Stimulated activated CD4-positive, alpha-beta T cell treated with anti-CD3 and anti-CD28 coated beads, Interleukin-12 subunit alpha, Interleukin-12 subunit beta, amount 100 ng/mL, for 48 hours (primary cell): Measurements from ENCODE around the gene TULP4.

ENCODE experiments used
- DNase-seq, 3 donors: peaks; one replicate each; pipeline ENCODE4 v3.0.0-alpha.2; 2020; ENCODE audit warnings: low read depth in 2 of 3, low spot score in 1 of 3

TULP4 gene, protein sequence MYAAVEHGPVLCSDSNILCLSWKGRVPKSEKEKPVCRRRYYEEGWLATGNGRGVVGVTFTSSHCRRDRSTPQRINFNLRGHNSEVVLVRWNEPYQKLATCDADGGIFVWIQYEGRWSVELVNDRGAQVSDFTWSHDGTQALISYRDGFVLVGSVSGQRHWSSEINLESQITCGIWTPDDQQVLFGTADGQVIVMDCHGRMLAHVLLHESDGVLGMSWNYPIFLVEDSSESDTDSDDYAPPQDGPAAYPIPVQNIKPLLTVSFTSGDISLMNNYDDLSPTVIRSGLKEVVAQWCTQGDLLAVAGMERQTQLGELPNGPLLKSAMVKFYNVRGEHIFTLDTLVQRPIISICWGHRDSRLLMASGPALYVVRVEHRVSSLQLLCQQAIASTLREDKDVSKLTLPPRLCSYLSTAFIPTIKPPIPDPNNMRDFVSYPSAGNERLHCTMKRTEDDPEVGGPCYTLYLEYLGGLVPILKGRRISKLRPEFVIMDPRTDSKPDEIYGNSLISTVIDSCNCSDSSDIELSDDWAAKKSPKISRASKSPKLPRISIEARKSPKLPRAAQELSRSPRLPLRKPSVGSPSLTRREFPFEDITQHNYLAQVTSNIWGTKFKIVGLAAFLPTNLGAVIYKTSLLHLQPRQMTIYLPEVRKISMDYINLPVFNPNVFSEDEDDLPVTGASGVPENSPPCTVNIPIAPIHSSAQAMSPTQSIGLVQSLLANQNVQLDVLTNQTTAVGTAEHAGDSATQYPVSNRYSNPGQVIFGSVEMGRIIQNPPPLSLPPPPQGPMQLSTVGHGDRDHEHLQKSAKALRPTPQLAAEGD (N-terminal part only)

DNA sequence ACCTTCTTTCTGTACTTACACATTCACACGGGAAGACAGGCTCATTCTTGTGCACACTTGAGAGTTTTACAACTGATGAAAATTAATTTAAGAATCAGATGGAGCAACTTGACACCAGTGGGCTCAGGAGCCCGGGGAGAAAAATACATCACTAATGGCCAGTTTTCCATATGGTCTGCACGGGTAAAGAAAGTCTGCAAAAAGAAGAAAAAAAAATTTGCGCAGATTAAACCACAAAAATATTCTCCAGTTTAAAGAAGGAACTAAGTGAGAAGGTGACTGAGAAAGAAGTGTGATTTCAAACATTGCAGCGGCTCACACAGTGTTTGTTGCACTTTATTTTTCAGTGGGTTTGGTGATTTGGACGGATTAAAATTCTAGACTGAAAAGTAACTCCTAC, at the start of gene TULP4:
TSS of gene TULP4 (plus strand) at position 301 of the 400 bp plus-strand sequence. CDS start 1,552 bp downstream, outside the sequence.
- no peak for DNase-seq

DNA sequence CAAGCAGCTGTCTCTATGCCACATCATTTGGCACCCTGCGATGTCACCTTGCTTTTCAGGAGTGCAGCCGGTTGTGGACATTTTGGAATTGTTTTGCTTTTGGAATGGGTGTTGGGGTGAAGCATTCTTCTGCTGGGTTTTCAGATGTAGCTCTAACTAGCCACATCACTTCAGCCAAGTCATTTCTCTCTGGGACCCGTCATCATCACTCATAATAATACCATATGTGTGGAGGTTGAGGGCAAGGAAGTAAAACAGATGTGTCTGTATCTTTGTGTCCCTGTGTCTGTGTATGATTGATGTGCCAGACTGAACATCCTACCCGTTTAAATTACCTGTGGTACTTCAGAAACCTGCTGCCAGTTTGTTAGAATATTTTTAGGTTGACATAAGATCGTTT, 49.5 kb upstream of the TULP4 start:
- no peak for DNase-seq

DNA sequence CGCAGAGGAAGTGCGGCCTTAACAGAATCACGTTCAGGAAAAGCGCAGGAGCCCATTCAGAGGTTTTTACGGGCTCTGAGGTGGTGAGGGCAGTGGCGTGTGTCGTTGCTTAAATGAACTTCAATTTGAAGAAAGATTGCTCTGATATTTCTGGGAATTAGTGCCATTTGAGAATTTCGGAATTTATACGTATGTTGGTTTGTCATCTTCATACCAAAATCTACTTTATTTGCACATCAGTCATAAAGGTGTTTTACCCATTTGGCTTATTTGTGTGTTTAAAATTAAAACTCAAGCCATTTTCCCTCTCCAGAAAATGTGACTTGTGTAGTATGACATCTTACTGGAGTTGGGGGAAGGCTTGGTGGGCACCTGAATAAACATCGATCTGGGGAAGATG, 48.1 kb upstream of the TULP4 start:
- DNase-seq = no peak

DNA sequence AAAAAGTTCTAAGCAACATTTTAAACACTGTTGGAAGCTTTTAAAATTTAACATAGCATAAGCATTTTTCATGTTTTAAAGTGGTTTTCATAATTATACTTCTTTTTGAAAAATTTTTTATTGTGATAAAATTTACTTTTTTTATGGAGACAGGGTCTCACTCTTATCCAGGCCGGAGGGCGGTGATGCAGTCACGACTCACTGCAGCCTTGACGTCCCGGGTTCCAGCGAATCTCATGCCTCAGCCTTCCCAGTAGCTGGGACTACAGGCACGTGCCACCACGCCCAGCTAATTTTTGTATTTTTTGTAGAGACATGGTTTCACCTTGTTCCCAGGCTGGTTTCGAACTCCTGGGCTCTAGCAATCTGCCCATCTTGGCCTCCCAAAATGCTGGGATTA, 46.1 kb upstream of the TULP4 start:
- DNase-seq = no peak

DNA sequence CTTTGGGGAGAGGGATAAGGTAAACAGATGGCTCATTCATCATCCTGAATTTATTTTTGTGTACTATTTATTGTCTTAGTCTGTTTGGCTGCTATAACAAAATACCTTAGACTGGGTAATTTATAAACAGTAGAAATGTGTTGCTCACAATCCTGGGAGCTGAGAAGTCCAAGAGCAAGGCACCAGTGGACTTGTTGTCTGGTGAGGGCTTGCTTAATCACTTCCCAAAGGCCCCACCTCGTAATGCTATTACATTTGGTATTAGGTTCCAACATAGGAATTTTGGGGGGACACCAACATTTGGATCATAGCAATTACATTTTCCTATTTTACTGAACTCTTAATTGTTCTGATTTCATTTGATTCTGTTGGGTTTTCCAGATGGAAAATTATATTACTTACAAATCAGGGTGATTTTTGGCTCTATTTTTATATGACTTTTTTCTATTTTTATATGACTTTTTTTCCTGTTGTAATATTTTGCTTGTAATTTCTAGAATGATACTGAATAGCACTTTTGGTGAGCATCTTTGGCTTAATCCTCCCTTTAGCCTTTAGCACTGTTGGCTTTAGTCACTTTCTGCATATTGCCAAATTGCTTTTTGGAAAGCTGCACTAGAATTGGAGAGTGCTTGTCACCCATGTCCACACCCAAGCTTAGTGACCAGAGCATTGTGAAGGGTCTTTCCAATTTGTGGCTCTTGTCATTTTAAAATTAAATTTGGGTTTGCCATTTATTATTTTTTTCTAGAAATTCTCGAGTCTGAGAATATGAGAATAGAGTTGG, 43.7 kb upstream of the TULP4 start:
- DNase-seq = no peak

DNA sequence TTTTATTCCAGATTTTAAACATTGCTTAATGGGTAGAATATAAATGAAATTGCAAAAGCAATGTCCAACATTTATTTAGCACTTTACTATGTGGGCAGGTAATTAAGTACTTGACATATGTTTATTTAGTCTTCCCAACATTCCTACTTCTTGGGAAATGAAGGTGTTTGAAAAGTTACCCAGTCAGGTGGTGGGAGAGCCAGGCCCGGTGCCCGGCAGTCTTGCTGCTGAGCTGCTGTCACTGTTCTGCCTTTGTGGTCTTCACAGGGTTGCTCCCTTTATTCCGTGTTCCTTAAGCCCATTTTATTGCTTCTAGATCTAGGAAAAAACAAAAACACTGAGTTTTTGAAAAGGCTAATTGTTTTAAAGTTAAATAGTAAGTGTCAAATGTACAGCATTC, 42.6 kb upstream of the TULP4 start:
- no peak for DNase-seq

DNA sequence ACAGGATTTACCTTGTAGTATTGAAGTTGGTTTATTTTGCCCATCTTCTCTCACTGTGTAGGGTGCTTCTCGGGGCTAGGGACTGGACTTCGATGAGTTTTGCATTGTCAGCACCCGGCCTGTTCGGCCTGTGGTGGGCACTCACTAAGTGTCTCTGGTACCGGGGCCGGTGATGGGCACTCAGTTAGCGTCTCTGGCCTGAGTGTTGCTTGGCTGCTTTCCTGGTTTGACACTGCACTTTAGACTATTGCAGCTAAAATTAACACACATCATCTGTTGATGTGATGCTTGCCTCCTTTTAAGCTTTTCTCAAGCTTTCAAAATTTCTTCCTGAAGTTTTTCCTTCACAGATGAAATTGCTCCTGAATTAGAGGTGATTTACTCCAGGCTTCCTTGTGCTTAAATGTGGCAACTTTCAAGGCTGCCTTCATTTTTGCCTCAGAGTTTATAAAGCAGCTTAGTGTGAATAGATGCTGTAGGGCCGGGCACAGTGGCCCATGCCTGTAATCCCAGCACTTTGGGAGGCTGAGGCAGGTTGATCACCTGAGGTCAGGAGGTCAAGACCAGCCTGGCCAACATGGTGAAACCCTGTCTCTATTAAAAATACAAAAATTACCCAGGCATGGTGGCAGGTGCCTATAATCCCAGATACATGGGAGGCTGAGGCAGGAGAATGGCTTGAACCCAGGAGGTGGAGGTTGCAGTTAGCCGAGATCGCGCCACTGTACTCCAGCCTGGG, 41.7 kb upstream of the TULP4 start:
- peak in 1 of 3 donors; percentile 6 for DNase-seq

DNA sequence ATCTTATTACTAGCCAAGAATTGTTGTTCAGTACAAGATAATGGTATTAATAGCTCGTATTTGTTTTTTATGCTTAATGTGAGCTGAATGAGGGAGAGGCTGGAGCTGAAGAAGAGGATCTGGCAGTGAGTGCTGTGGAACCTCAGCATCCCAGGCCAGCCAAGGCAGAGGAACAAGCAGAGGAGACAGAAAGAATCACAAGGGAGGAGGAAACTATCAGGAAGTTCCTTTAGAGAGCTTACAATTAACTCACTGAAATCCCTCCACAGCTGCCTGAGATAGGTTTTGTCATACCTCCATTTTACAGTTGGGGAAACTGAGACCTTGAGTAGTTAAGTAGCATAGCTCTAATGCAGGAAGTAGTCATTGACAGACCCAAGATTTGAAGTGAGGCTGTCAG, 39.9 kb upstream of the TULP4 start:
- DNase-seq = no peak

DNA sequence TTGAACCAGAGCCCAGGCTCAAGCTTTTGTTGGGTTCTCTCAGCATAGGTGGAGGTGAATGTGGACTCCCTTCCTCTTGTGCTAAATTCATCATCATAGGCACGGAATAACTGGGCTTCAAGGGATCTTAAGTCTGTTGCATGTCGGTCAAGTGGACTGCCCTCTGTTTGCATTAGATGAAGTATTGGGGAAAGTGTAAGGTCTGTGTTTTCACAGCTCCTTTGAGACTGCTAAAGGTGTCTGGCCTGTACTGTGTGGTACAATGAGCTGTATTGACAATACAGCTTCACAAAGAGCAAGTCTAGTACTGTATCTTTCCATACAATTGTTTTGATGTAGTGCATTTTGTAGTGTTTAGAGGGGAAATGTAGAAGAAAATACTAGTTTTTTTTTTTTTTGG, 34.3 kb upstream of the TULP4 start:
- DNase-seq = no peak

DNA sequence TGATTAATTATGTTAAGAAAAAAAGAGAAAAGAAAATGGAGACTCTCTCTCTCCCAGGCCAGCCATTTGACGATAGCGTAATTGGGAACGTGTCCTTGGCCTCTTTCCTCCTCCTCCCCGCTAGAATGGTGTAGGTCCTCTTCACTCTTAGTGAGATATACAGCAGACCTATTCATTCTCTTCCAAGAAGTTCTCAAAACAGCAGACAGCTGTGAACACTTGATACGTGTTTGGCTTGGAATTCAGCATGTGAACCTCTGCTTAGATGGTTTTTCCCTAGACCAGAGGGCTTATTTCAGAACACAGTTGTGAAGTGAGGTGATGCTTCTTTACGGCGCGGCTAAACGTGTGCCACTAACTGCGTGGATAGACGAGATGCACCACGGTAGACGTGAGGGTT, 32.6 kb upstream of the TULP4 start:
- DNase-seq = no peak

DNA sequence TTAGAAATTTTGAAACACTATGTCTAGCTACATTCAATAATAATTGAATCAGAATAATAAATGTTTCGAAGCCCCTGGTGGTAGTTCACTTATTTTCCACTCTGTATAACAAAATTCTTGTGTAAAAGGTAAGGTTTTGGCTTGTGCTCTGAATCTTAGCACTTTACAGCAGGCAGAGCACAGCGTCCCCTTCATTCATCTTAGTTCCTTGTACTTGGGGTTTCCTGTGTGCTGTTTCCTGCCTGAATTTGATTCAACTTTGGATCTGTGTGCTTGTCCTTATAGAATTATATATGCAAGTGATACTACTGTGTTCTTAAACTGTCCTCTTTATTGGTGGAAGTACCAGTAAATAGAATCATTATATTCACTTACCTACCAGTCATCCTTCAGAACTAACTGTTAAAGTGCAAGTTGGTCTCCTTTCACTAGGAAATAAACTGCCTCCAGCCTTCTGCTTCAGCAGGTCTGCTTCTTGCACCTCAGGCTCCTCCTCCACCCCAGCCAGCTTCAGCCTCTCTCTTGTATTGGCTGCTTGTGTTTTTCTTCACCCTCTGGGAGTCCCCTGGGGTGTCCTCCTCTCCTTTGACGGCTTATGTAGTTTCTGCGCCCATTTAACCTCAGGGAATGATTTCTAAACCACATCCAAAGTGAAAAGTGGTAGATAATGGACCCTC, 28.8 kb upstream of the TULP4 start:
- no peak for DNase-seq

DNA sequence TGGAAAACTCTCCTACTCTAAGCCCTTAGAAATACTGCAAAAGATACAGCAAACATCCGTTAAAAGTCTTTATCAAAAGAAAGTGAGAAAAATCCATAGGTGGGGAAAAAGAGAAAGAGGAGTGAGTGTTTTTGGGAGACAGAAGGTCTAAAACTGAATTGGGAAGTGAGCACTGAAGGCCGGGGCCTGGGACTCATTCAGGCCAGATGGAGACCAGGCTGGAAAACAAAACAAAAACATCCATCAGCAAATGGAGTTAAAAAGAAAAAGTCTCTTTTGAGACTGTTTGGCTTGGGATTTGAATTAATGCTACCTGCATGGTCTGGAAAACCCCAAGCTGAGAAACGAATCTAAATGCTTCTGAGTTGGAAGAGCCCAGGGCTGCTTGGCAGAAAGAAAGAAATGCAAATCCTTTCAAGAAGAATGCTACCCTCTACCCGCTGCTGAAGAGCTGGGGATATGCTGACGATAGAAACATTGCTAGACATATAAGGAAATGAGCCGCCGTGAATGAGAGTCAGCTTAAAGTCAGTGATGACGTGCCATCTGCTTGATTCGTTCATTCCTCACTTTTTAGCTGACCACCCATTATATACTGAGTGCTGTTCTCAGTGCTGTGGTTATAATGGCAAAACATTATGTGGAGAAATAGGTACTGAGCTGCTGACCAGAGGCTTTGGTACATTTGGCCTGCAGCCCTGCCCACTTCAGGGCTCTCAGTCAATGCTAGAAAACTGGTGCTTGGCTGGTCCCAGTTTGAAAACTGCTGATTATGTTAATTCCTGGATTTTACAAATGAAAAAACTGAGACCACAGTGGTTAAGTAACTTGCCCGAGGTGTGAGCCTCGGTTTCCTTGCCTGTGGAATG, 28.0 kb upstream of the TULP4 start:
- DNase-seq = no peak

DNA sequence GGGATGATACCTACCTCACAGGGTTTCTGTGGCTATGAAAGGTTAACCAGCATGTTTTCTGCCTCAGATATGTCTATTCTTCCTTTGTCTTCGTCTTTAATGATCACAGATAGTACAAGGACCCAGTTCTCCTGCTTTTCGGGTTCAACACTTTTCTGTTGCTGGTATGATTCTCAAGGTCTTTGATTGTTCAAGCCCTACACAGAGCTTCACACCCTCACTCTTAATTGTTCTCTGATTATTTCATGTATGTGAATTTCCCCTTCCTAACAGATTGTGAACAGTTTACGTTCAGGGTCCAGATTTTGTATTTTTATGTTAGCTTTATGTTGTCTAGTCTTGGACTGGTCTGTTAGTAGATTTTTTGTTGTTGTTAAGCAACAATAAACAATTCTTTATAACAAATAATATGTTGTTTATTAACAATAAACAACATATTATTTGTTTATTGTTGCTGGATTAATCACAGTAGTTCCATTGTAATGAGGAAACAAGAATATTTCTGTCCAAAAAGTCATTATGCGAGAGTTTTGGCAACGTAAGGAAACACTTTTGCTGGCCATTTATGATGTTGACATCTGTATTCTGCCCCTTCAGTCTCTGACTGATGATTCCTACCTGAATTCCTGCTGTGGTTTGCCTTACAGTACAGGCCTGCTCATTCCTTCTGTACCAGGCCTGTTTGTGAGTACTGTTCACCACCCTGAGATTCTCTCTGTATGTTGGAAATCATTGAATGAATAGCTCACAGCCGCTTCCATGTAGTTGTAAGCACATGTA, 27.2 kb upstream of the TULP4 start:
- DNase-seq = no peak

DNA sequence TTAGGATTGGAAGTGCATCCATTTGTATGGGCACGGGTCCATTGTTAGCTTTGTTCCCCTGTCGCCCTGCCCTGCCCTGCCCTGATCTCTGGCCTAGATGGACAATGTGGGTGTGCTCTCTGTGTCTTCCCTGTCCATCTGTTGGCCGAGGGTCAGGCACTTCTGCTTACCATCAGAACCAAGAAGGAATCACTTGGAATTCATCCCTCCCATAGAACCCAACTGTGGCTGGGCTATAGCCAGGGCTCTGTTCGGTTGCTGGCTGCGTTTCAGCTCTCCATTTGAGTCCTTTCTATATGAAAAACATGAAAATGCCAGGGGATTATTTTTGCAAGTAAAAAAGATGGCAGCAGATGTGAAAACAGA, 26.6 kb upstream of the TULP4 start:
- DNase-seq = no peak

DNA sequence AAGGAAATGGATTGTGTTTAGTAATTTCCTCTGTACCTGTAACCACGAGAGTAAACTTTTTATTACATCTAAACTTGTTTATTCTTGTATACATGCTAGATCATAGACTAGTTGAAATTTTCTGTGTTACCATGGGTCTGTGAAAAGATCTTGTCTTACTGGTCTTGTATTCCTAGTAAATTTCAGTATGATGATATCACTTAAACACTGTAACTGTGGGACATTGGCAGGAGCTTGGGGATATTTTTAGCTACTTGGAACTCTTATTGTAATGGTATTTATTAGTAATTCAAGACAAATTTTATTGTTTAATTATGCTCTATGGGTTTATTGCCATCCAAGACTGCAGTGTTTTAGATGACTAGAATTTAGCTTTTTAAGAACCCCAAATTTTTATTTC, 25.9 kb upstream of the TULP4 start:
- DNase-seq = no peak

DNA sequence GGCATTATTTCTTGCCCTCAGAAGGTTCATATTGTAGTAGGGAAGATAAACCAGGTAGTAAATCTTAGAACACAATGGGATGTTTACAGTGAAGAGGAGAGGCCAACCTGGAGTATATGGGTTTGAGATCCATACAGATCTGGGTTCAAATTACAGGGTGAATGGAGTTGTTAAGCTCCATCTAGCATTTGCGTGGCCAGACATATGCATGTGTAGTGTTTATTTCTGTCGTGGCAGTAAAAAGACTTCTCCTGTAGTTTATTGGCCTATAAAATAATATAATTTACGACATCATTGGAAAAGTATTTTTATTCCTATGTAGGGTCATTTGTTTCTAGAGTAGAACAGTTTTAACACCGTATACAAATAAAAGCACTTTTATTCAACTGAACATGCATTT, 25.2 kb upstream of the TULP4 start:
- no peak for DNase-seq

DNA sequence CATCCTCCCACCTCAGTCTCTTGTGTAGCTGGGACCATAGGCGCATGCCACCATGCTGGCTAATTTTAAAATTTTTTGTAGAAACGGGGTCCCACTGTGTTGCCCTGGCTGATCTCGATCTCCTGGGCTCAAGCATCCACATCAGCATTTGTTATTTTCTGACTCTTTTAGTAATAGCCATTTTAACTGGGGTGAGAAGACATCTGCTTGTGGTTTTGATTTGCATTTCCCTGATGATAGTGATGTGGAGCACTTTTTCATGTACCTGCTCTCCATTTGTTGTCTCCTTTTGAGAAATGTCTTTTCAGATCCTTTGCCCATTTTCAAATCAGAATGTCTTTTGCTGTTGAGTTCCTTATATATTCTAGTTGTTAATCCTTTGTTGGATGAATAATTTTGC, 22.2 kb upstream of the TULP4 start:
- no peak for DNase-seq

DNA sequence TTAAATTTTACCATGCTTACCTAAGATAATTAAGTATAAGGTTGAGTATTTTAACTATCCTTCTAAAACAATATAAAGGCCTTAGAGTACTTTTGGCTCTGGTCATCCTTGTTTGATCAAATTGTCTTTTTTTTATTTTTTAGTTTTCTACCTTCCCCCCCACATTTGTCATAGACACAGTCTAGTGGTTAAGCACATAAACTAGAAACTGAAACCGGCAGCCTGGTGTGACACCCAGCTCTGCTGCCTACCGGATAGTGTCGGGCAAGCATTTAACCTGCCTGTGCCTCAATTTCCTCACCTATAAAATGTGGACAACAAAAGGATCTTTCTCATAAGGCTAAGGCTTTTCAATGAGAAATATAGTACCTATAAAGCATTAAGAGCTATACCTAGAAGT, 21.6 kb upstream of the TULP4 start:
- peak; percentile 33 to 52 (median 35) for DNase-seq

DNA sequence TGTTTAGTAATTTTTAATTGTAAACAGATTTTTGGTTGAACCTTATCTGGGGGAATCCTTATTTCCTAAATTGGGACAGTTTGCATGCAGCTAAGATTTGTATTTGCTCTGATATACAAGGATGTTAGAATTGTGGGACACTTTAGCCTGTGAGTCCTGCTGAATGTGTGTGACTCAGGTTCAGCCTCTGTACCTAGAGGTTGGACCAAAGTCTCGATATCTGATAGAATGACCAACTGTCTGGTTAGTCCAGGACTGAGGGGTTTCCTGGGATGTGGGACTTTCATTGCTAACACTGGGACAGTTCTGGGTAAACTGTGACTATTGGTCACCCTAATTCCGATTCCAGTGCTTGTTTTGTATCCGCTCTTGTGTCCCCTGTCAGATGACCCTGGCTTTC, 20.2 kb upstream of the TULP4 start:
- no peak for DNase-seq
